Ammon's horn (tissue), 1 donor: ENCODE data around the gene PPIL1.
"Not testable (repeated sequence)": the region's sequence is repeated elsewhere in the genome, so short reads cannot be mapped to it uniquely, and the experiment has no call there.

Source experiments
- DNase-seq: peaks from one replicate; pipeline ENCODE4 v3.0.0-alpha.2; 2016; ENCODE audit warnings: low spot score

PPIL1 gene

DNA sequence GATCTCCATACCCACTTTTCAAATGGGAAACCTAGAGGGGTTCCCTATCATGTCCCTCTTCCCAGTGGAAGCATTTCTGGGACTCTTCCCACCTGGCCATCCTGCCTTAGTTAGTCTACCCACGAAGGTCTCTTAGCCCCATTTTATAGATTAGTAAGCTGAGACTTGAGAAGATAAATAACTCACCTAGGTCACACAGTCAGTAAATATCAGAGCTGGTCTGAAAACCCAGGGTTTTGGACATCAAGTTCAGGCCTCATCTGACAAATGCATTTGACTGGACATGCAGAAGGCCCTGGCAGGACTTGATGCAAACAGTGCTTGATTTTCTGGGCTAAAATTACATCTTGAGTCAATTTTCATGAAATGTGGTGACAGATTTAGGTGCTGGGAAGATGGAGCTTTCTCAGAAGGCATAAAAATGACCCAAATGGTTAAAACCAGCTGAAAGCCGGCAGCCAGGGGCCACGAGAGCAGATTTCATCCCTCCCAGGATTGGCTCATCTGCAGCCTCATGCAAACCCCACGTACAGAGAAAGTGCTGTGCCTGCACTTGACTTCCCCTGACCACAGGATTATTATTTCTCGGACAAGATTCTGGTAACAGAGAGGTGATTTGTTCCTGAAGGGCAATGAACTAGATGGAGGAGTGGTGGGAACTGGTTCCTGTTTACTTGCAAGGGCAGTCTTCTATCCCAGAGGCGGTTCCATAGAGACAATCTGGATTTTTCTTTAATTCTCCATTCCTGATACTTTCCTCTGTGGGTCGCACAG is 58.5 kb downstream of the PPIL1 start:
- no peak for DNase-seq

DNA sequence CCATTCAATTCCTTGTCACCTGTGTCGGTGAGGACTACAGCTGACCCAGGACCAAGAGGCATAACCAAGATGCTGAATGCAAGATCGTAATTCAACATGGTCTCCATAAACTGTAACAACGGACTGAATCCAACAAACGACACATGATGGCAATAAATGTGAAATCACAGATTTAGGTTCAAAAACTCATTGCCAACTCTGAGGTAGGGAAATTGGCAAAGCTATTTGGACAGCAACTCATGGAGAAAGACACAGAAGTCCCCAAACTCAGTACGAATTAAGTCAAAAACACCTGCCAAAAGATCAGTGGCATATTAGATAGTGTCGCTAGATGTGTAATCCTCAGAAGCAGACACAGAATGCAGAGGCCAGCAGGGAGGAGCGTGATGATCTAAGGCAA is 60.4 kb downstream of the PPIL1 start:
- no peak for DNase-seq

DNA sequence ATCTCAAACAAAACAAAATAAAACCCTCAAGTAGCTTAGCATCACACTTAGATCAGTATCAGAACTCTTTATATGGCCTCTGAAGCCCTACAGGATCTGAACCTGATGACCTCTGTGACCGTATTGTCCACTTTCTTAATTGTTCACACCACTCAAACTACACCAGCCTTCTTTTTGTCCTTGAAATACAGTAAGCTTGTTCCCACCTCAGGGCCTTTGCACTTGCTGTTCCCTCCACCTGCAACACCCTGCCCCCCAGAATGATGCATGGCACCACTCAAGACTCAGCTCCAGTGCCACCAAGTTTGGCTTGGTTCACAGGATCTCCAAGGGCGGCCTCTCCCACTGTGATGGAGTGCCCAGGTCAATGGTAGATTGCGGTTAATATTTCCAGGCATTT is 61.1 kb downstream of the PPIL1 start:
- DNase-seq, result no peak

DNA sequence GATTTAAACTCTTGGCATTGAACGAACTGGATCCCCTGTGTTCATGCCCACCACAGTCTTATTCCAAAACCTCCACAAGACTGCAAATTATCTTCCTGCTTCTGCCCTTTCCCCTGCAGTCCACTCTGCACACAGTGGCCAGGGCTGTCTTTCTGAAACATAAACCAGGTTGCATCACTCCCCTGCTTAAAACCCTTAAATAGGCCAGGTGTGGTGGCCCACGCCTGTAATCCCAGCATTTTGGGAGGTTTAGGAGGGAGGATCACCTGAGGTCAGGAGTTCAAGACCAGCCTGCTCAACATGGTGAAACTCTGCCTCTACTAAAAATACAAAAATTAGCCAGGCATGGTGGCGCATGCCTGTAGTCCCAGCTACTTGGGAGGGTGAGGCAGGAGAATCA is 61.6 kb downstream of the PPIL1 start:
- DNase-seq, result not testable (repeated sequence)

DNA sequence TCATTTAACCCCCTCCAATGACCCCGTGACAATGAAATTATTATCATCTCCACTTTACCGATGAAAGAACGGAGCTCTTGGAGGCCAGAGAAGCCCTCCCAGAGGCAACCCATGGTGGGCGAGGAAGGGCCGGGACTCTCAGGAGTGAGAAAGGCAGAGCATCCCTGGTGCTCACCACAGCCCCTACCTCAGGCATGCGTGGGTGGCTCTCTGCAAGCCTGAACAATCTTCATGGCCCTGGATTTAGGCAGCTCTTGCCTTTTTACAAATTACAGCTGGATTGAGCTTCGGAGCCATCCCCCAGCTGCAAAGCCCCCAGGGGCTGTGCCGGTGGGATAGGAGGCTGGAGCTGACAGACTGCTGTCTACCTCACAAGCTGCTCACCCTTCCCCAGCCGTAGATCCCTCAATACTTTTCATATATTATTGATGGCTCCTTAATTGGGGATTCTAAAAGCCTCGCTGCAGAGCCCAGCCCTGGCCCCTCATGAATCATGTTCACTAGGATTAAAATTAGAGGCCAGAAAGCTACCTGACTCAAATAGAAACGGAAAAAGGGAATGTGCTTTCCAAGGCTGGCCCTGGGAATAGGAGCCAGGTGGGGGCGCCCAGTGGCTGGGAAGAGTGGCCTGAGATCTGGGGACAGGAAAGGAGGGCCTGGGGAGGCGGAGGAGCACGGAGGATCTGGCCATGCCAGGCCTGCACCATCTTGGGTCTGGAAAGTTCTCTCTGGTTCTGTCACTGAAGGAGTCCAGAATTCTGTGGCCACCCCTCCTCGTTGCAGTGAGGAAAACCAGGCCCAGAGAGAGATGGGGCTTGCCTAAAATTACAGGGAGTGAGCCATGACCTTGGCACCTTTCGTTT is 64.4 kb downstream of the PPIL1 start:
- no peak for DNase-seq

DNA sequence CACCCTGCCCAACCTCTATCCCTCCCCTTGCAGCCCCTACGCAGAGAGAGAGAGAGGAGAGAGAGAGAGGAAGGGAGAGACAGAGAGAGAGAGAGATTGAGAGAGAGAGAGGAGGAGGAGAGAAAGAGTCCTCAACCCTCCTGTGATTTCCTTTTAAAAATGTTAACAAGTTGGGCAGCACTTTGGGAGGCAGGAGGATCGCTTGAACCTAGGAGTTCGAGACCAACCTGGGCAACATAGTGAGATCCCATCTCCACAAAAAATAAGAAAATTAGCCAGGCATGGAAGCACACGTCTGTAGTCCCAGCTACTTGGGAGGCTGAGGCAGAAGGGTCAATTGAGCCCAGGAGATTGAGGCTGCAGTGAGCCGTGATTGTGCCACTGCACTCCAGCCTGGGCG is 65.4 kb downstream of the PPIL1 start:
- DNase-seq, result no peak

DNA sequence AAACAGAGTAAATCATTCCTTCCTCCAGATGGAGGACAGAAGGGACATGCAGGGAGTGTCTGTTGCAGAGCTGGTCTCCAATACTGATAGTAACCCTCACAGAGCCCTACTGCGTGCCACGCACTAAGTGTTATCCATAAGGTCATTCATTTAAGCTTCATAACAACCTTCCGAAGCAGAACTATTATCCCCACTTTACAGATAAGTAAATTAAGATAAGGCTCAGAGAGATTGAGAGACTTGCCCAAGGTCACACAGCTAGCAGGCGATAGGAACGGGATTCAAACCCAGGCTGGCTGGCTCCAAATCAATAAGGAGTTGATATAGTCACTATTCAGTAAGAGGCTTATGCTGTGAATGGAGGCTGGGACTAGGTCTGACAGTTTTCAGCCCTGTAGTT is 66.0 kb downstream of the PPIL1 start:
- DNase-seq, result no peak

DNA sequence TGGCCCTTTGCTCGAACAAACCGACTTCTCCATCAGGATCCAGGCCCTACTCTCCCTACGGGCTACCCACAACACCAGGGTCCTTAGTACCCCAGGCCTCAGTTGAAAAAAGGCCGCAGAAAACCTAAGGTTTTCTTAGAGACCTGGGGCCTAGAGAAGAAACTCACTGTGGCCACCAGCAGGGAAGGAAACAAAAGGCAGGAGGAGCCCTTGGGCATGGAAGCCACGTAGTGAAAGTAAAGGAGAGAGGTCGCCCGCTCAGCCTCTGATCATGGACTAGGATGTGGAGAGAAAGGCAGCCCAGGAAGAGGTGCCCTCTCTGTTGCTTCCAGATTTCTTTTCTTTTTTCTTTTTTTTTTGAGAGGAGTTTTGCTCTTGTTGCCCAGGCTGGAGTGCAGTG is 66.9 kb downstream of the PPIL1 start:
- DNase-seq, result no peak

DNA sequence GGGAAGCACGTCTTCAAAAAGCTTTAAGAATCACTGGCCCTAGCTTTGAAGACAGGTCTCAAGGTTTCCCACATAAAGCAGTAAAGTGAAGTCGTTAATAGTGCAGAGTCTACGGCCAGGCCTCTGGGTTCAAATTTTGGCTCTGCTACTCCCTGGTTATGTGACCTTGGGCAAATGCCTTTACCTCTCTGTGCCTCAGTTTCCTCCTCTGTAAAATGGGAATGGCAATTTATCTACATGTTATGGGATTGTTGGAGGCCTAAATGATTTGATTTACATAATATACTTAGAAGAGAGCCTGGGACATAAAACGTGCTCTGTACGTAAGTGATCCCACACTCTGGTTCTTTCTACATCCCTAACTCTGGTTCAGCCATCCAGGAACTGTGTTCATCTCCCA is 67.5 kb downstream of the PPIL1 start:
- DNase-seq, result no peak

DNA sequence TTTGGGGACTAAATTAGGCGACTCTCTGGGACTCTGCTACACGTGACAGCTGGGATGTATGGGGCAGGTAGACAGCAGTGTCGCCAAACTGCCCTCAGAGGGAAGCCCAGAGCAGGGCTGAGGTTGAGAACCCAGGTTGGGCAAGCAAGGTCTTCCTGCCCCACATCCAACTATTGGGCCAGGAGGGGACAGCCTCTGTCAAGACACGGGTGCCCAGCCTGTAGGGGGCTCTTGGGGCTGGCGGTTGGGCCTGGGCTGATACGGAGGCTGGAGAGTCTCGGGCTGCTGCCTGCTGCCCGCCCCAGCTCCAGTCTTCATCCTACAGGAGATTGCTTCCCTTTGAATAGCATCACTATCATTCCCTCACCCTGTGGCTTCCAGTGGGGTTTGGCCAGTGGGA is 68.7 kb downstream of the PPIL1 start:
- DNase-seq, result no peak

DNA sequence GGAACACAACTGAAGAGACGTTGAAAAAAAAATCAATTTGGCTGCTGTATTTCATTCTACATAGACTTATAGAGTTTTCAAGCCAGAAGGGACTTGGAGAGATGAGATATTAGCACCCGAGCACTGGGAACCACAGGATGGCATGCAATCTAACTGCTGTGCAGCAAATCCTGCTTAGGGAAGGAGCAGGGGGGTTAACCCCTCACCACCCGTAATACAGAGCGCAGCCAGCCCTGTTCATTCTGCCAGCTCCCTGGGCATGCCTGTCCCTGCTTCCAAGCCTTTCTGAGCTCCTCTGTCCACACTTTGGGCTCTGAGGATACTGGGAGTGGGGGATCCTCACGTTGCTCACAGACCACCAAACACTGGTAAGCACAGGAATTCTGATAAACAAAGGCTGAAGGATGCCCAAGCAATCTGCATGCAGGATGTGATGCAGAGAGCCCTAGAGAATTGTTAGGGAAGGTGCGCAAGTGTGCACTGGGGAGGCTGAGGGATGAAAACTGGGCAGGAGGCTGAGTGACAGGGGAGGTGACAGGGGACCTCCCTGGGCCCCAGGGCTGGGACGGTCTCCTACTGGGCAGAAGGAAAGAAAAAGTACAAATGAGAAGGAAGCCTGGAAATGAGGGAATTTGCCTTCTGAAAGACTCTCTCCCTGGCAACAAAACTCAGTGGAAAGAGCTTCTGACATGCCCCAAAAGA is 69.4 kb downstream of the PPIL1 start:
- DNase-seq, result no peak
